ENCODE measurements around the gene NFIC.

NFIC gene

DNA sequence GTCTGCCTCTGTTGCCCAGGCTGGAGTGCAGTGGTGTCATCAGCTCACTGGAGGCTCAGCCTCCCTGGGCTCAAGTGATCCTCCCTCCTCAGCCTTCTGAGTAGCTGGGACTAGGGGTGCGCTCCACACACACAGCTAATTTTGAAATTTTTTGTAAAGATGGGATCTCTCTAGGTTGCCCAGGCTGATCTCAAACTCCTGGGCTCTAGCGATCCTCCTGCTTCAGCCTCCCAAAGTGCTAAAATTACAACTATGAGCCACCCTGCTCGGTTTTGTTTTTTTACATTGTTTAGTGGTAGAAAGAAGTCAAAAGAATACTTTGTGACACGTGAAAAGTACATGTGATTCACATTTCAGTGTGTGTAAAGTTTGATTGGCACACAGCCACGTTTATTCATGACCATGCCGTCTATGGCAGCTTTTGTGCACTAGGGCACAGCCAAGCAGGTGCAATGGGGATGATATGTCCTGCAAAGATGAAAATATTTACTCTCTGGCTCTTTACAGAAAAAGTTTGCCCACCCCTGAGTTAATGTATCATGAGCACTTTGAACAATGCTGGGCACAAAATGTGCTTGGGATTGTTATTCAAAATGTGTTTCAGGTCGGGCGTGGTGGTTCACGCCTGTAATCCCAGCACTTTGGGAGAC lies 16.2 kb upstream of the NFIC start:
- Histone ChIP-seq H2BK120ac (ENCODE audit: low read depth, low read length) (no peak overlapping the region), H3K9ac (ENCODE audit: low read depth, low read length, poor library complexity) (no peak overlapping the region), H3K4me2 (ENCODE audit: insufficient read depth, low read length, poor library complexity, severe bottlenecking) (no peak overlapping the region), H3K14ac (ENCODE audit: low read length) (no peak overlapping the region), H3K27ac (replicated peaks; ENCODE audit: low read length) (no peak overlapping the region), H3K4me1 (ENCODE audit: control insufficient read depth in 2 of 2, insufficient read depth in 1 of 2, low read depth in 1 of 2, low read length in 2 of 2) (no peaks in the 10 kb centered on the region), H4K91ac (ENCODE audit: low read depth, low read length, poor library complexity) (no peak overlapping the region), H2BK15ac (ENCODE audit: low read length) (no peak overlapping the region), H3K36me3 (replicated peaks in 1 of 2; ENCODE audit: control insufficient read depth in 2 of 2, insufficient read depth in 2 of 2, low read length in 2 of 2) (no peaks in the 10 kb centered on the region), H3K23ac (ENCODE audit: low read depth, low read length, poor library complexity) (no peak overlapping the region), H3K27me3 (ENCODE audit: control insufficient read depth in 3 of 3, insufficient read depth in 3 of 3, low read depth in 1 of 3, low read length in 3 of 3) (peaks cover 0 to 24% (median 11%) of the 10 kb centered on the region in 3 experiments), H2BK5ac (ENCODE audit: low read length) (no peak overlapping the region), H3K4me3 (ENCODE audit: low read length in 2 of 2) (no peak overlapping the region), H3K18ac (ENCODE audit: low read length) (no peak overlapping the region), H2AFZ (ENCODE audit: low read length) (no peak overlapping the region), H3K4ac (ENCODE audit: low read length) (no peak overlapping the region), H4K8ac (ENCODE audit: low read depth, low read length) (no peak overlapping the region), H2BK12ac (ENCODE audit: low read length) (no peak overlapping the region), H3K9me3 (replicated peaks in 1 of 2; ENCODE audit: control insufficient read depth in 2 of 2, insufficient read depth in 1 of 2, low read depth in 1 of 2, low read length in 2 of 2) (no peaks in the 10 kb centered on the region), H3K79me1 (ENCODE audit: low read depth, low read length) (no peaks in the 10 kb centered on the region), H2AK5ac (ENCODE audit: low read depth, low read length) (no peak overlapping the region)
- no CpG with 5 or more reads among the region's 9 CpGs for WGBS, 2 donors (ENCODE audit: extremely low coverage in 2 of 2, insufficient read length in 2 of 2, insufficient replicate concordance in 1 of 2)
- DNase-seq (ENCODE audit: low spot score) = no peak

DNA sequence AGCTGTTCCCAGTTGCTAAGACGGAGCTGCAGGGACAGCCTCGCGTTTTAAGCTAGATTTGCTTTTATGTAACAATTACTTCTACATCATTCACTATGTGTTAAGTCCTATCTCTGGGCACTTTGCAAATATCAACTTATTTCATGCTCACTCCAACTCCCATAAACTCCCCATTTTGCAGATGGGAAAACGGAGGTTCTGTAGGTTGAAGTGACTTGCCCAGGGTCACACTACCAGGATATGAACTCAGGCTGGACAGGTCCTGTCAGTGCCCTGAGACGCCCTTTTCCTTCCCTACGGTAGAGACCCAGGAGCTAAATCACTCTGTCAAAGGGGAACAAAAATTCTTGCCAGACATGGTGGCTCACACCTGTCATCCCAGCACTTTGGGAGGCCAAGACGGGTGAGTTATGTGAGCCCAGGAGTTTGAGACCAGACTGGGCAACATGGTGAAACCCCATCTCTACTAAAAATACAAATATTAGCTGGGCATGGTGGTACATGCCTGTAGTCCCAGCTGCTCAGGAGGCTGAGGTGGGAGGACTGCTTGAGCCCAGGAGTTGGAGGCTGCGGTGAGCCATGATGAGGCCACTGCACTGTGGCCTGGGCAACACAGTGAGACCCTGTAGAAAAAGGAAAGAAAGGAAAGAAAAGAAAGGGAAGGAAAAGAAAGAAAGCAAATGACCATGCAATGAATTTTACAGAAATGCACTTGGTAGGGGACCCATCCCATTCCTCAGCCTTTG lies 14.5 kb upstream of the NFIC start:
- H3K4me1 ChIP-seq (ENCODE audit: control insufficient read depth in 2 of 2, insufficient read depth in 1 of 2, low read depth in 1 of 2, low read length in 2 of 2) = no peaks in the 10 kb centered on the region
- no peak overlapping the region for H3K4ac ChIP-seq (ENCODE audit: low read length)
- H3K27ac ChIP-seq (replicated peaks; ENCODE audit: low read length) = no peak overlapping the region
- H4K91ac ChIP-seq (ENCODE audit: low read depth, low read length, poor library complexity) = no peak overlapping the region
- no peak overlapping the region for H4K8ac ChIP-seq (ENCODE audit: low read depth, low read length)
- no peak overlapping the region for H3K4me3 ChIP-seq (ENCODE audit: low read length in 2 of 2)
- H3K14ac ChIP-seq (ENCODE audit: low read length) = no peak overlapping the region
- H2BK15ac ChIP-seq (ENCODE audit: low read length) = no peak overlapping the region
- H2BK5ac ChIP-seq (ENCODE audit: low read length) = no peak overlapping the region
- H2AFZ ChIP-seq (ENCODE audit: low read length) = no peak overlapping the region
- no peak overlapping the region for H2BK12ac ChIP-seq (ENCODE audit: low read length)
- no peak overlapping the region for H3K23ac ChIP-seq (ENCODE audit: low read depth, low read length, poor library complexity)
- no peak overlapping the region for H3K9ac ChIP-seq (ENCODE audit: low read depth, low read length, poor library complexity)
- no peak for DNase-seq (ENCODE audit: low spot score)
- no peaks in the 10 kb centered on the region for H3K36me3 ChIP-seq (replicated peaks in 1 of 2; ENCODE audit: control insufficient read depth in 2 of 2, insufficient read depth in 2 of 2, low read length in 2 of 2)
- no peak overlapping the region for H3K18ac ChIP-seq (ENCODE audit: low read length)
- H3K79me1 ChIP-seq (ENCODE audit: low read depth, low read length) = no peaks in the 10 kb centered on the region
- H3K27me3 ChIP-seq (ENCODE audit: control insufficient read depth in 3 of 3, insufficient read depth in 3 of 3, low read depth in 1 of 3, low read length in 3 of 3) = peaks cover 0 to 20% (median 17%) of the 10 kb centered on the region in 3 experiments
- WGBS, 2 donors (ENCODE audit: extremely low coverage in 2 of 2, insufficient read length in 2 of 2, insufficient replicate concordance in 1 of 2) = no CpG with 5 or more reads among the region's 8 CpGs
- H3K4me2 ChIP-seq (ENCODE audit: insufficient read depth, low read length, poor library complexity, severe bottlenecking) = no peak overlapping the region
- H3K9me3 ChIP-seq (replicated peaks in 1 of 2; ENCODE audit: control insufficient read depth in 2 of 2, insufficient read depth in 1 of 2, low read depth in 1 of 2, low read length in 2 of 2) = no peaks in the 10 kb centered on the region
- H2BK120ac ChIP-seq (ENCODE audit: low read depth, low read length) = no peak overlapping the region
- H2AK5ac ChIP-seq (ENCODE audit: low read depth, low read length) = no peak overlapping the region

DNA sequence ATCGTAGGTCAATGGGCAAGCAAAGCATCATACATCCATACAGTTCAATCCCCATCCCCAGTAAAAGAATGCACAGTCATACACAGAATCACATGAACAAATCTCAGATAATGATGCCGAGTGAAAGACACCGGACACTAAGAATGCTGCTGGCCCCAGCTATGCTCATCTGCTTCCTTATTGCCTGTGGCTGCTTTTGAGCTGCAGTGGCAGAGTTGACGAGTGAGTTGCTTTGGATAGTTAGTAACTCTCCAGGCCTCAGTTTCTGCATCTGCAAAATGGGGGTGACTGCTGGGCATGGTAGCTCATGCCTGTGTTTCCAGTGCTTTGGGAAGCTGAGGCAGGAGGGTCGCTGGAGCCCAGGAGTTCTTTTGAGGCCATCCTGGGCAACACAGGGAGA lies 12.9 kb upstream of the NFIC start:
- no peak overlapping the region for H3K4me2 ChIP-seq (ENCODE audit: insufficient read depth, low read length, poor library complexity, severe bottlenecking)
- peaks cover 1 to 3% of the 10 kb centered on the region in 2 donors for H3K4me1 ChIP-seq (ENCODE audit: control insufficient read depth in 2 of 2, insufficient read depth in 1 of 2, low read depth in 1 of 2, low read length in 2 of 2)
- peaks cover 0 to 2% of the 10 kb centered on the region in 2 donors for H3K9me3 ChIP-seq (replicated peaks in 1 of 2; ENCODE audit: control insufficient read depth in 2 of 2, insufficient read depth in 1 of 2, low read depth in 1 of 2, low read length in 2 of 2)
- H3K4ac ChIP-seq (ENCODE audit: low read length) = no peak overlapping the region
- no peak overlapping the region for H2AFZ ChIP-seq (ENCODE audit: low read length)
- WGBS, 2 donors (ENCODE audit: extremely low coverage in 2 of 2, insufficient read length in 2 of 2, insufficient replicate concordance in 1 of 2) = no CpG with 5 or more reads among the region's 5 CpGs
- H3K14ac ChIP-seq (ENCODE audit: low read length) = no peak overlapping the region
- H4K91ac ChIP-seq (ENCODE audit: low read depth, low read length, poor library complexity) = no peak overlapping the region
- H3K27me3 ChIP-seq (ENCODE audit: control insufficient read depth in 3 of 3, insufficient read depth in 3 of 3, low read depth in 1 of 3, low read length in 3 of 3) = peaks cover 6 to 31% (median 27%) of the 10 kb centered on the region in 3 experiments
- no peak overlapping the region for H3K9ac ChIP-seq (ENCODE audit: low read depth, low read length, poor library complexity)
- no peak overlapping the region for H2AK5ac ChIP-seq (ENCODE audit: low read depth, low read length)
- no peak overlapping the region for H3K23ac ChIP-seq (ENCODE audit: low read depth, low read length, poor library complexity)
- no peak overlapping the region for H3K18ac ChIP-seq (ENCODE audit: low read length)
- H2BK12ac ChIP-seq (ENCODE audit: low read length) = no peak overlapping the region
- no peak overlapping the region for H4K8ac ChIP-seq (ENCODE audit: low read depth, low read length)
- no peaks in the 10 kb centered on the region for H3K79me1 ChIP-seq (ENCODE audit: low read depth, low read length)
- DNase-seq (ENCODE audit: low spot score) = no peak
- no peak overlapping the region for H2BK5ac ChIP-seq (ENCODE audit: low read length)
- no peak overlapping the region for H2BK15ac ChIP-seq (ENCODE audit: low read length)
- H3K4me3 ChIP-seq (ENCODE audit: low read length in 2 of 2) = no peak overlapping the region
- no peaks in the 10 kb centered on the region for H3K36me3 ChIP-seq (replicated peaks in 1 of 2; ENCODE audit: control insufficient read depth in 2 of 2, insufficient read depth in 2 of 2, low read length in 2 of 2)
- H3K27ac ChIP-seq (replicated peaks; ENCODE audit: low read length) = no peak overlapping the region
- H2BK120ac ChIP-seq (ENCODE audit: low read depth, low read length) = no peak overlapping the region

DNA sequence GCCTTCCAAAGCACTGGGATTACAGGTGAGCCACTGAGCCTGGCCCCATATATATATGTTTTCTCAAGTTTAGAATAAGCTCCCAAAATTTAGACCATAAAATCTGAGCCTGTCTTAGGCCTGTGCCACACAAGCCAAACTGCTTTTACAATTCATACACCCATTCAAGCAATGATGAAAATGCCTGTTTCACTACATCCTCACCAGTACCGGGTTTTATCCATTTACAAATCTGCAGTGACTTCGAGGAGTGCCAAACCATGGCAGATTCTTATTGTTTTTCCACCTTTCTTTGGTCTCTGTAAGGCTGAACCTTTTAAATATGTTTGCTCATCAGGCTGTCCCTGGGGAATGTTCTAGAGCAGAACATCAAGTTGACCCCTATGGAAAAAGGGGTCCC lies 9.6 kb upstream of the NFIC start:
- H4K8ac ChIP-seq (ENCODE audit: low read depth, low read length) = no peak overlapping the region
- no peak overlapping the region for H2BK120ac ChIP-seq (ENCODE audit: low read depth, low read length)
- H2AK5ac ChIP-seq (ENCODE audit: low read depth, low read length) = no peak overlapping the region
- H3K4me1 ChIP-seq (ENCODE audit: control insufficient read depth in 2 of 2, insufficient read depth in 1 of 2, low read depth in 1 of 2, low read length in 2 of 2) = peaks cover 7 to 14% of the 10 kb centered on the region in 2 donors
- H2BK12ac ChIP-seq (ENCODE audit: low read length) = no peak overlapping the region
- no peak overlapping the region for H3K23ac ChIP-seq (ENCODE audit: low read depth, low read length, poor library complexity)
- H3K27me3 ChIP-seq (ENCODE audit: control insufficient read depth in 3 of 3, insufficient read depth in 3 of 3, low read depth in 1 of 3, low read length in 3 of 3) = peaks cover 29 to 59% (median 45%) of the 10 kb centered on the region in 3 experiments
- no CpG with 5 or more reads among the region's 2 CpGs for WGBS, 2 donors (ENCODE audit: extremely low coverage in 2 of 2, insufficient read length in 2 of 2, insufficient replicate concordance in 1 of 2)
- no peaks in the 10 kb centered on the region for H3K79me1 ChIP-seq (ENCODE audit: low read depth, low read length)
- no peak overlapping the region for H4K91ac ChIP-seq (ENCODE audit: low read depth, low read length, poor library complexity)
- no peak overlapping the region for H3K4me2 ChIP-seq (ENCODE audit: insufficient read depth, low read length, poor library complexity, severe bottlenecking)
- H3K9me3 ChIP-seq (replicated peaks in 1 of 2; ENCODE audit: control insufficient read depth in 2 of 2, insufficient read depth in 1 of 2, low read depth in 1 of 2, low read length in 2 of 2) = peaks cover 0 to 5% of the 10 kb centered on the region in 2 donors
- no peak overlapping the region for H2AFZ ChIP-seq (ENCODE audit: low read length)
- no peaks in the 10 kb centered on the region for H3K36me3 ChIP-seq (replicated peaks in 1 of 2; ENCODE audit: control insufficient read depth in 2 of 2, insufficient read depth in 2 of 2, low read length in 2 of 2)
- no peak overlapping the region for H3K27ac ChIP-seq (replicated peaks; ENCODE audit: low read length)
- H3K18ac ChIP-seq (ENCODE audit: low read length) = no peak overlapping the region
- no peak overlapping the region for H2BK15ac ChIP-seq (ENCODE audit: low read length)
- H3K9ac ChIP-seq (ENCODE audit: low read depth, low read length, poor library complexity) = no peak overlapping the region
- no peak overlapping the region for H3K14ac ChIP-seq (ENCODE audit: low read length)
- H3K4me3 ChIP-seq (ENCODE audit: low read length in 2 of 2) = no peak overlapping the region
- no peak for DNase-seq (ENCODE audit: low spot score)
- H3K4ac ChIP-seq (ENCODE audit: low read length) = no peak overlapping the region
- H2BK5ac ChIP-seq (ENCODE audit: low read length) = no peak overlapping the region

Measured in neuronal stem cell (in vitro differentiated cells).